ENCODE data around the gene INTS12. TPM values are rescaled to one million over a fixed set of nuclear protein-coding genes. Genes with fewer than 3 reads are reported as not detected.

INTS12 gene
- total RNA-seq, 4 donors from 2014 or later, result 16.7 to 27.3 (median 24.4) TPM

- no peak for DNase-seq
- in situ Hi-C loops (cut with MboI; ENCODE audit: low sequenced_read_pairs in 4 of 4), result no loop called here
- no peak overlapping the region for H3K4me3 ChIP-seq
- H3K4me1 ChIP-seq, result no peaks in the 10 kb centered on the region
- no peaks in the 10 kb centered on the region for H3K36me3 ChIP-seq
- no peaks in the 10 kb centered on the region for H3K9me3 ChIP-seq
- TF ChIP-seq CTCF (IDR thresholded peaks at IDR 0.05 in 4 of 5, conservative IDR thresholded peaks at IDR 0.05 in 1 of 5) (no peak), POLR2A (IDR thresholded peaks at IDR 0.05) (no peak)
- H3K27ac ChIP-seq, result no peak overlapping the region
- intact Hi-C loops (cut with DNase I; ENCODE audit: low total_unique reads), result no loop called here
- ATAC-seq, result no peak
- no peaks in the 10 kb centered on the region for H3K27me3 ChIP-seq
Observed at GRCh38 chr4:105666693-105667092, 41.8 kb downstream of the INTS12 start.

DNA sequence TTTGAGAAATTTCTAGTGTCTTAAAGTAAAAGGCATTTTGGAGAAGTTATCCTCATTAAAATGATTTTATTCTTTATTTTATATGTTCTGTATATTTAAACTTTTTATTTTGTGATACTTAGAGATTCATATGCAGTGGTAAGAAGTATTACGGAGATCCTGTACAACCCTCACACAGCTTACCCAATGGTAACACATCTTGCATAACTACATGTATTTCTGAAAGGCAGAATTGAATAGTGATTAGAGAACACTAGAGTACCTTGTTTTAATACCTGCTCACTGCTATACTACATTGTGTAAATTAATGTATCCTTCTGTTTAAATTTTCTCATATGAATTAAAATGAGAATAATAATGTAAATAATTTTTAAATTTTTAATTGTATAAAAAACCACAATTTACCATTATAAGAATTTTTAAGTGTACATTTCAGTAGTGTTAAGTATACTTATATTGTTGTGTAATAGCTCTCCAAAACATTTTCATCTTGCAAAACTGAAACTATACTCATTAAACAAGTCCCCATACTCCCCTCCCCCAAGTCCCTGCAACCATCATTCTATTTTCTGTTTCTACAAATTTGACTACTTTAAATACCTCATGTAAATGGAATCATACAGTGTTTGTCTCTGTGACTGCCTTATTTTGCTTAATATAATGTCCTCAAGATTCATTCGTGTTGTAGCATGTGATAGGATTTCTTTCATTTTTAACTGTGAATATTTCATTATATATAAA lies 45.4 kb downstream of the INTS12 start:
- no peak for TF ChIP-seq POLR2A (IDR thresholded peaks at IDR 0.05)
- no peak for TF ChIP-seq CTCF (IDR thresholded peaks at IDR 0.05 in 4 of 5, conservative IDR thresholded peaks at IDR 0.05 in 1 of 5)
- H3K4me1 ChIP-seq, result no peaks in the 10 kb centered on the region
- H3K27ac ChIP-seq, result no peak overlapping the region
- no peaks in the 10 kb centered on the region for H3K27me3 ChIP-seq
- in situ Hi-C loops (cut with MboI; ENCODE audit: low sequenced_read_pairs in 4 of 4) (no loop called here), intact Hi-C loops (cut with DNase I; ENCODE audit: low total_unique reads) (no loop called here)
- no peaks in the 10 kb centered on the region for H3K36me3 ChIP-seq
- no peak for ATAC-seq
- no peaks in the 10 kb centered on the region for H3K9me3 ChIP-seq
- H3K4me3 ChIP-seq, result no peak overlapping the region
- no peak for DNase-seq

DNA sequence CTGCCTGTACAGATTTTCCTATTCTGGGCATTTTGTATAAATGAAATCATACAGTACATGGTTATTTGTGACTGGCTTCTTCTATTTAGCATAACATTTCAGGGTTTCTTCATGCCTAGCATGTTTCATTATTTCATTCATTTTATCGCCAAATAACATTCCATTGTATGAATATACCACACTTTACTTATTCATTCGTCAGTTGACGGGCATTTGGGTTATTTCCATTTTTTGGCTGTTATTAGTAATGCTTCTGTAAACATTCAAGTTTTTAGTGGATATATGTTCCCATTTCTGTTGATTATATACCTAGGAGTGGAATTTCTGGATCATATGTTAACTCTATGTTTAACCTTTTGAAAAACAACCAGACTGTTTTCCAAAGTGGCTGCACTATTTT lies 47.5 kb downstream of the INTS12 start:
- Histone ChIP-seq H3K4me1 (no peaks in the 10 kb centered on the region), H3K27ac (no peak overlapping the region), H3K27me3 (no peaks in the 10 kb centered on the region), H3K36me3 (no peaks in the 10 kb centered on the region), H3K4me3 (no peak overlapping the region), H3K9me3 (no peaks in the 10 kb centered on the region)
- TF ChIP-seq CTCF (IDR thresholded peaks at IDR 0.05 in 4 of 5, conservative IDR thresholded peaks at IDR 0.05 in 1 of 5), result no peak
- TF ChIP-seq POLR2A (IDR thresholded peaks at IDR 0.05), result no peak
- intact Hi-C loops (cut with DNase I; ENCODE audit: low total_unique reads), result no loop called here
- in situ Hi-C loops (cut with MboI; ENCODE audit: low sequenced_read_pairs in 4 of 4), result no loop called here
- ATAC-seq, result no peak
- no peak for DNase-seq

- no peak for ATAC-seq
- intact Hi-C loops (cut with DNase I; ENCODE audit: low total_unique reads), result no loop called here
- DNase-seq, result no peak
- no peak for TF ChIP-seq CTCF (IDR thresholded peaks at IDR 0.05 in 4 of 5, conservative IDR thresholded peaks at IDR 0.05 in 1 of 5)
- H3K4me3 ChIP-seq, result no peak overlapping the region
- H3K9me3 ChIP-seq, result no peaks in the 10 kb centered on the region
- no peaks in the 10 kb centered on the region for H3K27me3 ChIP-seq
- H3K36me3 ChIP-seq, result no peaks in the 10 kb centered on the region
- H3K4me1 ChIP-seq, result no peaks in the 10 kb centered on the region
- in situ Hi-C loops (cut with MboI; ENCODE audit: low sequenced_read_pairs in 4 of 4), result no loop called here
- H3K27ac ChIP-seq, result no peak overlapping the region
Observed at GRCh38 chr4:105659190-105659589, 49.3 kb downstream of the INTS12 start.
